IMR-90 (cell line): ENCODE results near the gene RSRC1. TPM values are rescaled to one million over a fixed set of nuclear protein-coding genes. Genes with fewer than 3 reads are reported as not detected.

Source experiments
- ATAC-seq: fragments of 200-7000 bp; cut with Tn5 transposase; 2 replicates; pipeline ENCODE4 v1.9.1; 2020; ENCODE audit warnings: low read depth, mild to moderate bottlenecking, moderate library complexity
- BruUV-seq: library from RNA; stranded (reverse); fragments of 400-500 nt; replicated peaks from 2 replicates; lab custom pipeline; 2021; lab: Mats Ljungman, UMichigan
- CTCF ChIA-PET: fragments of 300-600 bp; formaldehyde crosslinking; extraction: SDS; loops from one replicate; lab custom pipeline; 2021; ENCODE audit warnings: antibody characterized with exemption; lab: Yijun Ruan, JAX
- POLR2A ChIA-PET: fragments of 300-600 bp; sonication (Branson Sonifier 250); formaldehyde crosslinking; loops from one replicate; lab custom pipeline; 2022; ENCODE audit warnings: antibody characterized with exemption; ENCODE audit not compliant: unreplicated experiment; lab: Charles Lee
- DNase-seq: peaks from one replicate; pipeline ENCODE4 v3.0.0; 2013
- H2AFZ ChIP-seq: replicated peaks from 2 replicates; pipeline ENCODE3; 2013; ENCODE audit warnings: low read length, mild to moderate bottlenecking; ENCODE audit not compliant: poor library complexity
- H2AK5ac ChIP-seq: 2 replicates; pipeline ENCODE4 v1.6.1; 2013; ENCODE audit warnings: low read depth, low read length, inconsistent platforms
- H2AK9ac ChIP-seq: replicated peaks from 2 replicates; pipeline ENCODE3; 2013; ENCODE audit warnings: mild to moderate bottlenecking, low read depth, low read length, moderate library complexity; ENCODE audit not compliant: poor library complexity
- H2BK120ac ChIP-seq: 2 replicates; pipeline ENCODE4 v1.6.1; 2013; ENCODE audit warnings: low read depth, low read length, inconsistent platforms
- H2BK15ac ChIP-seq: 3 replicates; pipeline ENCODE4 v1.6.1; 2013; ENCODE audit warnings: low read depth, low read length, inconsistent platforms
- H2BK20ac ChIP-seq: 2 replicates; pipeline ENCODE4 v1.6.1; 2013; ENCODE audit warnings: low read depth, mild to moderate bottlenecking, inconsistent platforms, low read length, moderate library complexity
- H2BK5ac ChIP-seq: 2 replicates; pipeline ENCODE4 v1.6.1; 2013; ENCODE audit warnings: mild to moderate bottlenecking, low read depth, low read length, inconsistent platforms; ENCODE audit not compliant: poor library complexity, severe bottlenecking
- H3K14ac ChIP-seq: replicated peaks from 2 replicates; pipeline ENCODE4 v1.6.1; 2013; ENCODE audit warnings: low read depth, low read length, inconsistent platforms
- H3K18ac ChIP-seq: 2 replicates; pipeline ENCODE4 v1.6.1; 2013; ENCODE audit warnings: low read depth, low read length, control low read depth
- H3K23ac ChIP-seq: 2 replicates; pipeline ENCODE4 v1.6.1; 2013; ENCODE audit warnings: low read depth, low read length, inconsistent platforms
- H3K27ac ChIP-seq: 2 replicates; pipeline ENCODE4 v1.5.1; 2013; ENCODE audit warnings: mild to moderate bottlenecking, control low read depth, low read length; ENCODE audit not compliant: insufficient read depth
- H3K27me3 ChIP-seq: 2 replicates; pipeline ENCODE4 v1.6.1; 2013; ENCODE audit warnings: low read length; ENCODE audit not compliant: control insufficient read depth, insufficient read depth
- H3K36me3 ChIP-seq: 2 replicates; pipeline ENCODE4 v1.6.1; 2013; ENCODE audit warnings: low read length, mixed read lengths; ENCODE audit not compliant: control insufficient read depth, insufficient read depth
- H3K4ac ChIP-seq: 2 replicates; pipeline ENCODE4 v1.6.1; 2013; ENCODE audit warnings: low read depth, low read length, inconsistent platforms
- H3K4me1 ChIP-seq: 2 replicates; pipeline ENCODE4 v1.6.1; 2013; ENCODE audit warnings: low read length, mixed read lengths; ENCODE audit not compliant: control insufficient read depth, insufficient read depth
- H3K4me2 ChIP-seq: 2 replicates; pipeline ENCODE4 v1.6.1; 2013; ENCODE audit warnings: low read depth, mild to moderate bottlenecking, control low read depth, low read length, moderate library complexity
- H3K4me3 ChIP-seq: 2 replicates; pipeline ENCODE4 v1.5.1; 2013; ENCODE audit warnings: low read depth, mild to moderate bottlenecking, control low read depth, low read length, moderate library complexity; ENCODE audit not compliant: insufficient read depth
- H3K56ac ChIP-seq: 2 replicates; pipeline ENCODE4 v1.6.1; 2013; ENCODE audit warnings: low read length, inconsistent platforms; ENCODE audit not compliant: insufficient read depth; ENCODE audit errors: extremely low read depth
- H3K79me1 ChIP-seq, 2 experiments: 2 replicates each; pipeline ENCODE4 v1.6.1; 2013; ENCODE audit warnings: low read length in 2 of 2, inconsistent platforms in 1 of 2, low read depth in 1 of 2
- H3K9ac ChIP-seq: 2 replicates; pipeline ENCODE4 v1.6.1; 2013; ENCODE audit warnings: low read depth, low read length, control low read depth
- H3K9me1 ChIP-seq: 2 replicates; pipeline ENCODE4 v1.6.1; 2013; ENCODE audit warnings: low read length, inconsistent platforms; ENCODE audit not compliant: insufficient read depth
- H3K9me3 ChIP-seq: 2 replicates; pipeline ENCODE4 v1.6.1; 2013; ENCODE audit warnings: low read length; ENCODE audit not compliant: control insufficient read depth, insufficient read depth
- H4K20me1 ChIP-seq: 2 replicates; pipeline ENCODE4 v1.6.1; 2013; ENCODE audit warnings: low read length, inconsistent platforms; ENCODE audit not compliant: insufficient read depth
- H4K5ac ChIP-seq: 2 replicates; pipeline ENCODE4 v1.6.1; 2013; ENCODE audit warnings: mild to moderate bottlenecking, low read depth, low read length, control low read depth
- H4K8ac ChIP-seq, 2 experiments: 2 replicates each; pipeline ENCODE4 v1.6.1; 2013; ENCODE audit warnings: low read depth in 2 of 2, low read length in 2 of 2, control low read depth in 1 of 2, inconsistent platforms in 1 of 2
- H4K91ac ChIP-seq: 2 replicates; pipeline ENCODE4 v1.6.1; 2013; ENCODE audit warnings: low read depth, low read length, inconsistent platforms; ENCODE audit not compliant: insufficient read depth
- MAFK ChIP-seq: IDR thresholded peaks from 2 replicates; pipeline ENCODE4 v1.6.1; 2012; ENCODE audit warnings: low read depth, low read length, improper control_type of control experiment
- RCOR1 ChIP-seq: IDR thresholded peaks from 2 replicates; pipeline ENCODE4 v1.6.1; 2012; ENCODE audit warnings: mild to moderate bottlenecking, low read length, improper control_type of control experiment; ENCODE audit not compliant: insufficient replicate concordance
- WGBS, 2 experiments: methylation state at CpG; one replicate each; pipeline versions ENCODE4 v1.1.5 to v1.1.7; 2013; ENCODE audit warnings: missing lambda C conversion rate in 2 of 2; ENCODE audit not compliant: insufficient read length in 1 of 2; ENCODE audit errors: extremely low coverage in 2 of 2; 5-methylcytosine and 5-hydroxymethylcytosine counted together
- dilution Hi-C: fragments of 300-500 bp; cut with HindIII; formaldehyde crosslinking; loops from one replicate; pipeline ENCODE4 v1.14.3; 2018; ENCODE audit warnings: low sequenced_read_pairs; ENCODE audit not compliant: unreplicated experiment
- in situ Hi-C: fragments of 300-500 bp; cut with MboI; formaldehyde crosslinking; loops from 3 replicates; pipeline ENCODE4 v1.14.3; 2019; ENCODE audit warnings: low sequenced_read_pairs, inconsistent platforms, mixed read lengths
- intact Hi-C: fragments of 100-400 bp; cut with micrococcal nuclease; formaldehyde crosslinking; loops from 2 replicates; pipeline ENCODE4 v1.10.0; 2022
- polyA plus RNA-seq, 3 experiments: library from polyadenylated mRNA; depleted of rRNA; stranded (reverse); fragments of >200 nt; gene quantifications; 2 replicates each; pipeline ENCODE4 v1.2.3, GENCODE V29; 2012; ENCODE audit warnings: low replicate concordance in 1 of 3
- total RNA-seq: library from RNA; depleted of rRNA; stranded (reverse); fragments of >200 nt; gene quantifications from 2 replicates; pipeline ENCODE4 v1.2.3, GENCODE V29; 2012

The RSRC1 gene
- total and polyA plus RNA-seq, 2 of the 4 experiments (the other 2 are of a cell fraction) = 3.8 to 41.8 TPM

GRCh38 chr3:158109295-158109803 is 540 bp upstream of the RSRC1 start:
- no peak overlapping the region for H3K27ac ChIP-seq
- TF ChIP-seq MAFK (peak; percentile 31; the same call in 1 of the 2 replicates), RCOR1 (no peak)
- intact Hi-C loops = loop anchor here (5.0 to 10.0 kb wide), 4 partner anchors 203 to 577 kb away; partner anchors contain the start of gene GFM1
- no peak overlapping the region for H3K23ac ChIP-seq
- H3K18ac ChIP-seq = no peak overlapping the region; the same call in 1 of the 2 replicates
- H2BK20ac ChIP-seq = no peak overlapping the region
- no peak overlapping the region for H2BK5ac ChIP-seq
- peaks cover 11 to 14% of the 10 kb centered on the region in 2 experiments; a peak in 3 of 4 replicates for H3K79me1 ChIP-seq
- peaks cover 39% of the 10 kb centered on the region for H3K27me3 ChIP-seq
- no peaks in the 10 kb centered on the region for H3K9me3 ChIP-seq
- no peak overlapping the region for H3K14ac ChIP-seq
- in situ Hi-C loops = loop anchor here (25.0 kb wide), 1 partner anchor 678 kb away; no protein-coding TSS in a partner anchor
- peak overlapping the region; percentile 77; the same call in 1 of the 2 replicates for H4K5ac ChIP-seq
- H4K20me1 ChIP-seq = 0 out of 2 replicates have a peak, but pooled peaks cover 5% of the 10 kb centered on the region
- H3K4me1 ChIP-seq = peaks cover 2% of the 10 kb centered on the region; the same call in 1 of the 2 replicates
- no peaks in the 10 kb centered on the region for H3K9me1 ChIP-seq
- no peaks in the 10 kb centered on the region for H3K36me3 ChIP-seq
- WGBS, 2 experiments = no CpG with 5 or more reads among the region's 9 CpGs
- no peak overlapping the region; the same call in 1 of the 2 replicates for H3K9ac ChIP-seq
- DNase-seq (no peak), ATAC-seq (no peak)
- H4K8ac ChIP-seq = peak overlapping the region in 1 of 2 experiments; percentile 87; a peak in 3 of 4 replicates
- ChIA-PET CTCF (interaction anchor here (0.7 to 1.5 kb wide), 4 partner anchors 10 to 325 kb away, joined by 3 to 4 read pairs (median 3); no protein-coding TSS in a partner anchor), POLR2A (interaction anchor here (0.6 to 1.0 kb wide), 7 partner anchors 10 to 578 kb away, joined by 3 to 12 read pairs (median 4); no protein-coding TSS in a partner anchor)
- H2BK120ac ChIP-seq = peak overlapping the region; percentile 38; the same call in 1 of the 2 replicates
- no peak overlapping the region for H3K4ac ChIP-seq
- no peak overlapping the region for H2BK15ac ChIP-seq
- no peak overlapping the region for H4K91ac ChIP-seq
- dilution Hi-C loops = no loop called here
- peak overlapping the region; percentile 33; the same call in 1 of the 2 replicates for H3K56ac ChIP-seq
- H2AK5ac ChIP-seq = no peak overlapping the region
- H3K4me2 ChIP-seq = peak overlapping the region; percentile 87
- BruUV-seq = no TSS peak
- H2AFZ ChIP-seq = peak overlapping the region; percentile 96
- H2AK9ac ChIP-seq = no peak overlapping the region
- peak overlapping the region; percentile 85 for H3K4me3 ChIP-seq
